NCI-H82 treated with DMSO at 0.1 percent for 48 hours (cell line): Measurements from ENCODE around the gene RFC4.

Experiments
- DNase-seq: peaks from one replicate; lab custom pipeline; 2025; ENCODE audit not compliant: unreplicated experiment; lab: John Stamatoyannopoulos, UW

Gene RFC4

GRCh38 chr3:186751480-186751879 lies 54.8 kb downstream of the RFC4 start:
- no peak for DNase-seq

GRCh38 chr3:186750316-186750715 lies 56.0 kb downstream of the RFC4 start:
- DNase-seq, result no peak

- DNase-seq, result no peak
Observed at GRCh38 chr3:186746008-186746407, 60.3 kb downstream of the RFC4 start.

GRCh38 chr3:186743666-186744065 lies 62.6 kb downstream of the RFC4 start:
- no peak for DNase-seq

- DNase-seq, result no peak
Observed at GRCh38 chr3:186742618-186743380, 63.5 kb downstream of the RFC4 start.
